GM12801 (cell line): ENCODE measurements around the gene CENPB.

Experiments
- CTCF ChIP-seq: IDR thresholded peaks from one replicate; pipeline ENCODE4 v1.5.1; 2011; ENCODE audit warnings: control low read depth; ENCODE audit not compliant: insufficient read length; ENCODE audit errors: extremely low read depth

Gene CENPB

GRCh38 chr20:3798908-3799248 is 12.3 kb upstream of the CENPB start:
- no peak for TF ChIP-seq CTCF

GRCh38 chr20:3798373-3798768 is 11.8 kb upstream of the CENPB start:
- TF ChIP-seq CTCF = no peak

- TF ChIP-seq CTCF = no peak
These were observed 11.2 kb upstream of the CENPB start for GRCh38 chr20:3797592-3798372.

GRCh38 chr20:3797226-3797545 is 10.6 kb upstream of the CENPB start:
- no peak for TF ChIP-seq CTCF

- no peak for TF ChIP-seq CTCF
These were observed 10.1 kb upstream of the CENPB start for GRCh38 chr20:3796477-3797225.

- no peak for TF ChIP-seq CTCF
These were observed 9.2 kb upstream of the CENPB start, which contains the start of gene CDC25B for GRCh38 chr20:3795511-3796468. TSS of gene CDC25B (plus strand) at chr20:3796310. CDS start at chr20:3796532, 222 bp downstream.

GRCh38 chr20:3794701-3795420 is 8.3 kb upstream of the CENPB start:
- no peak for TF ChIP-seq CTCF
